Measurements from ENCODE around the gene ALG1. TPM values are rescaled to one million over a fixed set of nuclear protein-coding genes. Genes with fewer than 3 reads are reported as not detected.

ALG1 gene
- polyA plus RNA-seq, 1 donor from 2014 or later, result 13.9 TPM

DNA sequence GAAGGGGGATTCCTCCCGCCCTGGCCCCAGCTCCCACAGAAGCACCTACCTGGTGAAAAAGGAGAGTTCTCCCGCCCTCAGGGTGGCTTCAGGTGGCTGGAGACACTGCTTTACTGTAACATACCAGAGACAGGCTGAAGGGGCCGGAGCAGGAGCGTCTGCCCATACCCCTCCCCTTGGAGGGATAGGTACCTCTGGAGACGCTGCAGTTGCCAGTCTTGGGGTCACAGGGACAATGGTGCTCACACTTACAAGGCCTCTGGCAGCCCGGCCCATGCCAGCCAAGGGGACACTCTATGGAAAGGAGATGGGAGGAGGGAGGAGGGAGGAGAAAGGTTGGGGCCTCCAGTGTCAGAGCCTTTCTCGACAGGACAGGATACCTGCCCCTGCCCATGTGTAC is 44.6 kb upstream of the ALG1 start:
- no peak overlapping the region for H2AFZ ChIP-seq (ENCODE audit: low read depth, low read length)
- H3K9ac ChIP-seq (ENCODE audit: low read length), result no peak overlapping the region
- no peak for TF ChIP-seq EZH2 (IDR thresholded peaks at IDR 0.05; ENCODE audit: borderline replicate concordance, insufficient read depth, low read length, poor library complexity, severe bottlenecking)
- TF ChIP-seq, protein P1, sequence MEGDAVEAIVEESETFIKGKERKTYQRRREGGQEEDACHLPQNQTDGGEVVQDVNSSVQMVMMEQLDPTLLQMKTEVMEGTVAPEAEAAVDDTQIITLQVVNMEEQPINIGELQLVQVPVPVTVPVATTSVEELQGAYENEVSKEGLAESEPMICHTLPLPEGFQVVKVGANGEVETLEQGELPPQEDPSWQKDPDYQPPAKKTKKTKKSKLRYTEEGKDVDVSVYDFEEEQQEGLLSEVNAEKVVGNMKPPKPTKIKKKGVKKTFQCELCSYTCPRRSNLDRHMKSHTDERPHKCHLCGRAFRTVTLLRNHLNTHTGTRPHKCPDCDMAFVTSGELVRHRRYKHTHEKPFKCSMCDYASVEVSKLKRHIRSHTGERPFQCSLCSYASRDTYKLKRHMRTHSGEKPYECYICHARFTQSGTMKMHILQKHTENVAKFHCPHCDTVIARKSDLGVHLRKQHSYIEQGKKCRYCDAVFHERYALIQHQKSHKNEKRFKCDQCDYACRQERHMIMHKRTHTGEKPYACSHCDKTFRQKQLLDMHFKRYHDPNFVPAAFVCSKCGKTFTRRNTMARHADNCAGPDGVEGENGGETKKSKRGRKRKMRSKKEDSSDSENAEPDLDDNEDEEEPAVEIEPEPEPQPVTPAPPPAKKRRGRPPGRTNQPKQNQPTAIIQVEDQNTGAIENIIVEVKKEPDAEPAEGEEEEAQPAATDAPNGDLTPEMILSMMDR (IDR thresholded peaks at IDR 0.05; ENCODE audit: poor library complexity, severe bottlenecking), result no peak
- TF ChIP-seq RAD21 (conservative IDR thresholded peaks at IDR 0.05), result no peak
- TF ChIP-seq, protein P2, sequence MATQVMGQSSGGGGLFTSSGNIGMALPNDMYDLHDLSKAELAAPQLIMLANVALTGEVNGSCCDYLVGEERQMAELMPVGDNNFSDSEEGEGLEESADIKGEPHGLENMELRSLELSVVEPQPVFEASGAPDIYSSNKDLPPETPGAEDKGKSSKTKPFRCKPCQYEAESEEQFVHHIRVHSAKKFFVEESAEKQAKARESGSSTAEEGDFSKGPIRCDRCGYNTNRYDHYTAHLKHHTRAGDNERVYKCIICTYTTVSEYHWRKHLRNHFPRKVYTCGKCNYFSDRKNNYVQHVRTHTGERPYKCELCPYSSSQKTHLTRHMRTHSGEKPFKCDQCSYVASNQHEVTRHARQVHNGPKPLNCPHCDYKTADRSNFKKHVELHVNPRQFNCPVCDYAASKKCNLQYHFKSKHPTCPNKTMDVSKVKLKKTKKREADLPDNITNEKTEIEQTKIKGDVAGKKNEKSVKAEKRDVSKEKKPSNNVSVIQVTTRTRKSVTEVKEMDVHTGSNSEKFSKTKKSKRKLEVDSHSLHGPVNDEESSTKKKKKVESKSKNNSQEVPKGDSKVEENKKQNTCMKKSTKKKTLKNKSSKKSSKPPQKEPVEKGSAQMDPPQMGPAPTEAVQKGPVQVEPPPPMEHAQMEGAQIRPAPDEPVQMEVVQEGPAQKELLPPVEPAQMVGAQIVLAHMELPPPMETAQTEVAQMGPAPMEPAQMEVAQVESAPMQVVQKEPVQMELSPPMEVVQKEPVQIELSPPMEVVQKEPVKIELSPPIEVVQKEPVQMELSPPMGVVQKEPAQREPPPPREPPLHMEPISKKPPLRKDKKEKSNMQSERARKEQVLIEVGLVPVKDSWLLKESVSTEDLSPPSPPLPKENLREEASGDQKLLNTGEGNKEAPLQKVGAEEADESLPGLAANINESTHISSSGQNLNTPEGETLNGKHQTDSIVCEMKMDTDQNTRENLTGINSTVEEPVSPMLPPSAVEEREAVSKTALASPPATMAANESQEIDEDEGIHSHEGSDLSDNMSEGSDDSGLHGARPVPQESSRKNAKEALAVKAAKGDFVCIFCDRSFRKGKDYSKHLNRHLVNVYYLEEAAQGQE (IDR thresholded peaks at IDR 0.05; ENCODE audit: borderline replicate concordance), result no peak
- no peak for TF ChIP-seq POLR2AphosphoS5 (IDR thresholded peaks at IDR 0.05)
- H3K4me2 ChIP-seq (ENCODE audit: low read length), result no peak overlapping the region
- no peaks in the 10 kb centered on the region for H3K9me3 ChIP-seq (ENCODE audit: low read length)
- H3K27ac ChIP-seq (ENCODE audit: low read length), result no peak overlapping the region
- H3K4me3 ChIP-seq (ENCODE audit: low read length), result no peak overlapping the region
- no peaks in the 10 kb centered on the region for H4K20me1 ChIP-seq (ENCODE audit: insufficient read depth)
- no peaks in the 10 kb centered on the region for H3K36me3 ChIP-seq (ENCODE audit: insufficient read depth, low read length)
- H3K79me2 ChIP-seq (replicated peaks; ENCODE audit: insufficient read depth, low read length), result no peaks in the 10 kb centered on the region
- H3K9me2 ChIP-seq (ENCODE audit: insufficient read depth, low read length), result no peaks in the 10 kb centered on the region
- H3F3A ChIP-seq (ENCODE audit: insufficient read depth, low read length, poor library complexity, severe bottlenecking), result no peaks in the 10 kb centered on the region
- H3K27me3 ChIP-seq (ENCODE audit: insufficient read depth, low read depth, low read length), result no peaks in the 10 kb centered on the region

DNA sequence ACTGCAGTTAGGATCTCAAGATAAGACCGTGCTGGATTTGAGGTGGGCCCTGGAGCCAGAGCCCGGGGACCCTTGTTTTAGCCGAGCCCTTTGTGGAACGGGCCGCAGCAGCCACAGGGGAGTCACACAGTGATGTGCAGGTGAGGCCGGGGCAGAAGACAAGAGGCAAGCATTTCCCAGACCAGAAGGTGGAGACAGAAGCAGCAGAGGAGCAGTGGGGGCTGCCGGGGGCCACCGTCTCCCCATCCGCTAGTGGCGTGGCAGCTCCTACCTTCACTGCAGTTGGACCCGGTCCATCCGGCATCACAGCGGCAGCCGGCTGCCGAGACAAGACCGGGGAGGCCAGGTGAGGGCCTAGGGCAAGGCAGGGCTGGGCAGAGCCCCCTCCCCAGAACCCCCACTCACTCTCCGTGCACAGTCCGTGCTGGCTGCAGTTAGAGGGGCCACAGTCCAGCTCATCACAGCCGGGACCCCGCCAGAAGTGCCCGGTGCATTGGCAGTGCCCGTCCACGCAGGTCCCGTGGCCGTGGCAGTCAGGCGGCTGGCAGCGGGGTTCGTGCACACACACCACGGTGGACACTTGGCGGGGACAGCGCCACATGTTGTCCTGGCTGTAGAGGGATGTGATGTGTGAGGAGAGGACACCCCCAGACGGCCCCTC is 43.9 kb upstream of the ALG1 start:
- TF ChIP-seq EZH2 (IDR thresholded peaks at IDR 0.05; ENCODE audit: borderline replicate concordance, insufficient read depth, low read length, poor library complexity, severe bottlenecking), result no peak
- TF ChIP-seq MXI1 (conservative IDR thresholded peaks at IDR 0.05; ENCODE audit: poor library complexity, severe bottlenecking), result no peak
- H3K9ac ChIP-seq (ENCODE audit: low read length), result no peak overlapping the region
- H3K4me2 ChIP-seq (ENCODE audit: low read length), result no peak overlapping the region
- H3K27ac ChIP-seq (ENCODE audit: low read length), result no peak overlapping the region
- H3K36me3 ChIP-seq (ENCODE audit: insufficient read depth, low read length), result no peaks in the 10 kb centered on the region
- no peaks in the 10 kb centered on the region for H3K9me2 ChIP-seq (ENCODE audit: insufficient read depth, low read length)
- no peak overlapping the region for H2AFZ ChIP-seq (ENCODE audit: low read depth, low read length)
- H3K79me2 ChIP-seq (replicated peaks; ENCODE audit: insufficient read depth, low read length), result no peaks in the 10 kb centered on the region
- no peaks in the 10 kb centered on the region for H3K27me3 ChIP-seq (ENCODE audit: insufficient read depth, low read depth, low read length)
- no peaks in the 10 kb centered on the region for H4K20me1 ChIP-seq (ENCODE audit: insufficient read depth)
- no peaks in the 10 kb centered on the region for H3F3A ChIP-seq (ENCODE audit: insufficient read depth, low read length, poor library complexity, severe bottlenecking)
- H3K4me3 ChIP-seq (ENCODE audit: low read length), result no peak overlapping the region
- no peaks in the 10 kb centered on the region for H3K9me3 ChIP-seq (ENCODE audit: low read length)

DNA sequence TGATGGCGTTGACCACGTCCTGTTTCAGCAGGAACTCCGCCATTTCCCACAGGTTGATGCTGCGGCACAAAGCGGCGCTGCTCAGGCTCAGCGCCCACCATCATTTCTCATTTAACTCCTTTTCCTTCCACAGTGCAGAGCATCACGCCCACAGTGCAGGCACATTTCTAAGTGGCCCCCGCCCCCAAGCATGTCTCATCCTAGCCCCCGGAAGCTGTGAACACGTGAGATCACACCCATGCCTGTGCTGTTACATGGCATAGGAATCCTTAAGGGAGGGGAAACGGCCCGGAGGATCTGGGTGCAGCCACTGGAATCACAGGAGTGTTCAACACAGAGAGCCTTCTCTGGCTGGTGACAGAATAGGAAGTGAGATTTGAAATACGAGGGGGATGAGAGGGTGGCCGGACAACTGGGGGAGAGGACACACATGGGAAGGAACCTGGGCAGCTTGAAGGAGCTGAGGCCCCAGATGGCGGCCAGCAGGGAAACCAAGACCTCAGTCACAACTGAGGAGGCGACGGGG is 42.6 kb upstream of the ALG1 start:
- Histone ChIP-seq H3K36me3 (ENCODE audit: insufficient read depth, low read length) (no peaks in the 10 kb centered on the region), H3K27me3 (ENCODE audit: insufficient read depth, low read depth, low read length) (no peaks in the 10 kb centered on the region), H3K9ac (ENCODE audit: low read length) (no peak overlapping the region), H4K20me1 (ENCODE audit: insufficient read depth) (no peaks in the 10 kb centered on the region), H3F3A (ENCODE audit: insufficient read depth, low read length, poor library complexity, severe bottlenecking) (no peaks in the 10 kb centered on the region), H3K9me3 (ENCODE audit: low read length) (no peaks in the 10 kb centered on the region), H3K27ac (ENCODE audit: low read length) (no peak overlapping the region), H3K4me2 (ENCODE audit: low read length) (no peak overlapping the region), H3K9me2 (ENCODE audit: insufficient read depth, low read length) (no peaks in the 10 kb centered on the region), H2AFZ (ENCODE audit: low read depth, low read length) (no peak overlapping the region), H3K79me2 (replicated peaks; ENCODE audit: insufficient read depth, low read length) (no peaks in the 10 kb centered on the region), H3K4me3 (ENCODE audit: low read length) (no peak overlapping the region)
- no peak for TF ChIP-seq MXI1 (conservative IDR thresholded peaks at IDR 0.05; ENCODE audit: poor library complexity, severe bottlenecking)
- TF ChIP-seq, protein P1 (IDR thresholded peaks at IDR 0.05; ENCODE audit: poor library complexity, severe bottlenecking), result no peak
- TF ChIP-seq EP300 (conservative IDR thresholded peaks at IDR 0.05; ENCODE audit: poor library complexity, severe bottlenecking), result no peak
- TF ChIP-seq EZH2 (IDR thresholded peaks at IDR 0.05; ENCODE audit: borderline replicate concordance, insufficient read depth, low read length, poor library complexity, severe bottlenecking), result no peak
- TF ChIP-seq POLR2AphosphoS5 (IDR thresholded peaks at IDR 0.05), result no peak
- TF ChIP-seq, protein P2 (IDR thresholded peaks at IDR 0.05; ENCODE audit: borderline replicate concordance), result no peak
- no peak for TF ChIP-seq SMC3 (conservative IDR thresholded peaks at IDR 0.05; ENCODE audit: poor library complexity)
- no peak for TF ChIP-seq RAD21 (conservative IDR thresholded peaks at IDR 0.05)
- no peak for TF ChIP-seq TAF1 (IDR thresholded peaks at IDR 0.05; ENCODE audit: low read depth)

Measured in neural cell (in vitro differentiated cells).